22Rv1 (cell line): ENCODE data around the gene LDLRAD4.

Experiments
- H3K27ac ChIP-seq: fragments of 450-650 bp; 2 replicates; pipeline ENCODE4 v1.5.1; 2017
- CTCF ChIP-seq: fragments of 450-650 bp; IDR thresholded peaks from 2 replicates; pipeline ENCODE4 v1.5.1; 2017; ENCODE audit warnings: mild to moderate bottlenecking
- ZFX ChIP-seq: fragments of 450-650 bp; IDR thresholded peaks from 2 replicates; pipeline ENCODE4 v1.6.1; 2017; ENCODE audit warnings: antibody characterized with exemption, borderline replicate concordance

Gene LDLRAD4

DNA sequence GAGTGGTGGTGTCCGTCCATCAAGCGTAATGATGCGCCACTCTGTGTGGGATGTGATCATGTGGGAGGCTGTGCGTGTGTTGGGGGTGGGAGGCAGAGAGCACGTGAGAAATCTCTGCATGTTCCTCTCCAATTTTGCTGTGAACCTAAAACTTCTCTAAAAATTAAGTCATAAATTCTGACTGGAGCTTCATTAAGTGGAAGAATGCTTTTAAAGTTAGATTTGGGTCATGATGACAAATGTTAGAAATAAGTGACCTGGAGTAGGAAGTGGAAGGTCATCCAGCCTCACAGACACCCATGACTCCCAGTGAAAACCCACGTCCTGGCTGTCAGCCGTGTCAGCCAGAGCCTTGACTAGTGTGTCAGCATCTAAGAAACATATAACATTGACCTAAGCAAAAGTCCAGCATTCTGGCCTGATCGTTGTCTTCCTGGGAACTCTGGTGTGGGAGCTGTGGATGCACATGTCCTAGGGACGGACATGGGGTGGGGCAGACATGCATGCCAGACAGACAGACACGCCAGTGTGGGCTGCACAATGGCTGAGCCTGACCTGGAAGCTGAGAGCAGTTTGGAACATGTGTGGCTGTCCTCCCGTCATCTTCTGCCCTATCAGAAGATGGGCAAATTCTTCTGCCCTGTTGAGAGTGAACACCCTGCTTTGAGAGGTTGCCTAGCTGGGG lies 262.2 kb downstream of the LDLRAD4 start:
- TF ChIP-seq ZFX (no peak), CTCF (no peak)

DNA sequence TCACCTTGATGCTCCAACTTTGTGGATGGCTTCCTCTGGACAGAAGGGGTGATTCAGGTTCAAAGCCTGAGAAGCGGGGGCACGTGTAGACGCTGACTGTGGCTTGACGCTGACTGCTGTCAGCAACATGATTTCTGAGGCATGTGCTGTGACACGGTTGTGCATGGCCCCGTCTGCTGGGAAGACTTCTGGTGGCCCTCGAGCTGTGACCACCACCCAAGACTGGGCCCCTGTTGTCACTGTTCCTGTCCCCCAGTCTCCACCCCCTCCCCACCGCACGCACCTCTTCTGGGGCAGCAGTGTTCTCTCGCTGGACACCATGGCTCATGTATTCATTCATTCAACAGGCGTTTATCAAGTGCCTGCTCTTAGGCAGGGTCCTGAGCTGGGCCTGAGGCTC lies 262.8 kb downstream of the LDLRAD4 start:
- TF ChIP-seq ZFX (no peak), CTCF (no peak)
- H3K27ac ChIP-seq = no peak overlapping the region

More for the DNA sequence above, 262.2 kb downstream of the LDLRAD4 start:
- no peak overlapping the region for H3K27ac ChIP-seq

DNA sequence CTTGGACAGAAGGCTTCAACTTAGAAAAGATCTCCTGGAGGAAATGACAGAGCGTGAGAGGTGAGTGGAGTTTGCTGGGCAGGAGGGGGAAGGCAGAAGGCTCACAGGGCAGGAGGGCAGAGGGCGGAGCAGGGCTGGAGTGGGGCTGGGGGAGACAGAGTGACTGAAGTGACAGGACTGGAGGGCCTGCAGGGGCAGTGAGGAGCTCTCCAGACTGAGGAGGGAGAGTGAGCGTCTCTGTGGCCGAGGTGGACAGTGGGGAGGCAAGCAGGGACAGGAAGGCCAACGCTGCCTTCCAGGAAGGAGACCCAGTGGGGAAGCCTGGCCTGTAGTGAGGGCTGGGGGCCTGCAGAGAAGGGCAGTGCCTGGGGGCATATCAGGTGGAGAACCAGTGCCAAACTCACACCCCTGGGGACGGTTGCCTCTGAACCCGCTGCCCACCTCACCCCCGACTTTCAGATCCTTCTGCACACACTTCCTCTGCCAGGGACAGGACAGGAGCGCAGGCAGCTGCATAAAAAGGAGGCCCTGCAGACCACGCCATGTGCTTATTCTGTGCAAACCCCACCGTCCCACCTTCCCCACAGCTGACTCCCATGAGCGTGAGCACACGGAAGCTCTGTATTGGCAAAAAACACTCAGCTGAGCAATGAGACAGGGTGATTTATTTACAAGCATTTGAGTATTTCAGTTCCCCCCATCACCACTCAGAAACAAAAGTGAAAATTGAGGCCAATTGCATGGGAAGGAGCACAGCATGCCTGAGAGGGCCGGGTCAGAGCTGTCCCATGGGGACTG lies 263.5 kb downstream of the LDLRAD4 start:
- H3K27ac ChIP-seq = no peak overlapping the region
- TF ChIP-seq CTCF (no peak), ZFX (no peak)

- TF ChIP-seq ZFX (no peak), CTCF (no peak)
- H3K27ac ChIP-seq = no peak overlapping the region
Observed at GRCh38 chr18:13482618-13482945, 264.0 kb downstream of the LDLRAD4 start.

DNA sequence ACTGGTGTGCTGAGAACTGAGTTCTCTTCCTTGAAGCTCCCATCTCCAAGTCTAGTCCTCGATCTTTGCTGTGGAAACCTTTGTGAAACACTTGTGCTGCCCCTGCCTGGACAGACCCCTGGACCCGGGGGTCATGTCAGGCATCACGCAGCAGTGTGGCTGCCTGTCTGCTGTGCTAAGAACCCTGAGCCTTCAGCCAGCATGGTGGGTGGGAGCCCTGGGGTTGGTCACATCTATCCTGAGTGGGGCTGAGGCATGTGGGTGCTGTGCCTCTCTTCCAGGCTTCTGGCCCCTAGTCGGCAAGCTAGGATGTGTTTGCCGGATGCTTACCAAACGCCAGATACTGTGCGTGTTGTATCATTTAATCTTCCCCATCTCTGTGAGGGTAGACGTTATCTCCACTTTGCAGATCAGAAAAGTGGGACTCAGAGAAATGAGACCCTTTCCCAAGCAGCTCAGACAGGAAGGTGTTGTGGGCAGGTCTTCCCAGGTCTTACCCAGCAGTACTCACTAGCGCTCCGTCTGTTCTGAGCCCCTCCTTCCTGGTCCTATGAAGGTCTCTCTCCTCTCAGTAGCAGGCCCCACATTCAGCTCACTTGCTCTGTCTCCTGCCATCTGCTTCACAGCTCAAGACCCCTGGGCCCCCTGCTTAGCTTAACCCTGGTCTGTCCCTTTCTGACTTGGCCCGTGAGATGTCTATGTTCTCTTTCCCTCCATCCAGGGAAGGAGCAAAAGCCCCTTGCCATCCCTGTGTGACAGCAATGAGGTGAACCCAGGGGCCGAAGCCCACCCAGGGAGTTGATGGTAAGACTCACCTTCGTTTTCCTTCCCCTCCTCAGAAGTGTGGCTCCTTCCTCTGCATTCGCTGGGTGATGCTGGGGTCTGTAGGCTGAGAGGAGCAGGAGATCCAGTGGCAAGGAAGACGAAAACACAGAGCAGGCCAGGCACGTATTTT lies 265.0 kb downstream of the LDLRAD4 start:
- TF ChIP-seq CTCF (no peak), ZFX (no peak)
- no peak overlapping the region for H3K27ac ChIP-seq

GRCh38 chr18:13485182-13485581 lies 266.6 kb downstream of the LDLRAD4 start:
- no peak overlapping the region for H3K27ac ChIP-seq
- TF ChIP-seq CTCF (no peak), ZFX (no peak)
